HL-60 (cell line): Measurements from ENCODE around the gene ZNF865.

ENCODE experiments used
- CTCF ChIP-seq: IDR thresholded peaks from one replicate; pipeline ENCODE4 v1.5.1; 2011; ENCODE audit warnings: low read length, control low read depth, inconsistent platforms; ENCODE audit not compliant: insufficient read depth
- POLR2AphosphoS5 ChIP-seq: IDR thresholded peaks from 2 replicates; pipeline ENCODE4 v1.6.1; 2012; ENCODE audit warnings: low read depth
- SPI1 ChIP-seq: IDR thresholded peaks from 2 replicates; pipeline ENCODE4 v1.6.1; 2012; ENCODE audit warnings: low read depth, mild to moderate bottlenecking, borderline replicate concordance
- TF ChIP-seq, protein P1 (sequence below): IDR thresholded peaks from 2 replicates; pipeline ENCODE4 v1.6.1; 2012; ENCODE audit warnings: low read depth; ENCODE audit not compliant: insufficient replicate concordance

DNA sequence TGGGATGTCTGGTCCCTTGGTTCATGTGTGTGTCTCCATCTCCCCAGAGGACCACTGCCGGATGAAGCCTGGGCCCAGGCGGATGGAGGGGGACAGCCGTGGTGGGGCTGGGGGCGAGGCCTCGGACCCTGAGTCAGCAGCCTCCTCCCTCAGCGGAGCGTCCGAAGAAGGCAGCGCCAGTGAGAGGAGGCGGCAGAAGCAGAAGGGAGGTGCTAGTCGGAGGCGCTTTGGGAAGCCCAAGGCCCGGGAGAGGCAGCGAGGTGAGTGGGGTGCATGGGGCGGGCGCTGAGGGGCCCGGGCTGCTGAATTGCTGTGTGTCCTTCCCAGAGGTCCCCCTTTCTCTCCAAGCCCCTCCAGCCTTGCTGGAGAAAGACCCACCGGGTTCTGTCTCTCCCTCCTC, 45.8 kb downstream of the ZNF865 start:
- TF ChIP-seq CTCF (no peak), POLR2AphosphoS5 (no peak), SPI1 (no peak)
- TF ChIP-seq, protein P1, sequence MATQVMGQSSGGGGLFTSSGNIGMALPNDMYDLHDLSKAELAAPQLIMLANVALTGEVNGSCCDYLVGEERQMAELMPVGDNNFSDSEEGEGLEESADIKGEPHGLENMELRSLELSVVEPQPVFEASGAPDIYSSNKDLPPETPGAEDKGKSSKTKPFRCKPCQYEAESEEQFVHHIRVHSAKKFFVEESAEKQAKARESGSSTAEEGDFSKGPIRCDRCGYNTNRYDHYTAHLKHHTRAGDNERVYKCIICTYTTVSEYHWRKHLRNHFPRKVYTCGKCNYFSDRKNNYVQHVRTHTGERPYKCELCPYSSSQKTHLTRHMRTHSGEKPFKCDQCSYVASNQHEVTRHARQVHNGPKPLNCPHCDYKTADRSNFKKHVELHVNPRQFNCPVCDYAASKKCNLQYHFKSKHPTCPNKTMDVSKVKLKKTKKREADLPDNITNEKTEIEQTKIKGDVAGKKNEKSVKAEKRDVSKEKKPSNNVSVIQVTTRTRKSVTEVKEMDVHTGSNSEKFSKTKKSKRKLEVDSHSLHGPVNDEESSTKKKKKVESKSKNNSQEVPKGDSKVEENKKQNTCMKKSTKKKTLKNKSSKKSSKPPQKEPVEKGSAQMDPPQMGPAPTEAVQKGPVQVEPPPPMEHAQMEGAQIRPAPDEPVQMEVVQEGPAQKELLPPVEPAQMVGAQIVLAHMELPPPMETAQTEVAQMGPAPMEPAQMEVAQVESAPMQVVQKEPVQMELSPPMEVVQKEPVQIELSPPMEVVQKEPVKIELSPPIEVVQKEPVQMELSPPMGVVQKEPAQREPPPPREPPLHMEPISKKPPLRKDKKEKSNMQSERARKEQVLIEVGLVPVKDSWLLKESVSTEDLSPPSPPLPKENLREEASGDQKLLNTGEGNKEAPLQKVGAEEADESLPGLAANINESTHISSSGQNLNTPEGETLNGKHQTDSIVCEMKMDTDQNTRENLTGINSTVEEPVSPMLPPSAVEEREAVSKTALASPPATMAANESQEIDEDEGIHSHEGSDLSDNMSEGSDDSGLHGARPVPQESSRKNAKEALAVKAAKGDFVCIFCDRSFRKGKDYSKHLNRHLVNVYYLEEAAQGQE: no peak
